Panc1 (cell line): Measurements from ENCODE around the gene MGA.

Source experiments
- CTCF ChIP-seq: fragments of 450-650 bp; IDR thresholded peaks from 2 replicates; pipeline ENCODE4 v1.5.1; 2017; ENCODE audit warnings: mild to moderate bottlenecking
- POLR2AphosphoS5 ChIP-seq: IDR thresholded peaks from 2 replicates; pipeline ENCODE4 v1.6.1; 2012; ENCODE audit warnings: mild to moderate bottlenecking, low read depth, low read length, moderate library complexity
- REST ChIP-seq, 2 experiments: IDR thresholded peaks; 2 replicates each; pipeline ENCODE4 v1.6.1; 2011 to 2012; ENCODE audit warnings: low read depth in 2 of 2, control low read depth in 1 of 2, low read length in 1 of 2, mild to moderate bottlenecking in 1 of 2, moderate library complexity in 1 of 2; ENCODE audit not compliant: insufficient read depth in 1 of 2
- SIN3A ChIP-seq: IDR thresholded peaks from 2 replicates; pipeline ENCODE4 v1.6.1; 2012; ENCODE audit warnings: low read depth, mild to moderate bottlenecking, low read length, moderate library complexity, borderline replicate concordance; ENCODE audit not compliant: insufficient read depth
- TCF7L2 ChIP-seq: IDR thresholded peaks from 2 replicates; pipeline ENCODE4 v1.6.1; 2011; ENCODE audit warnings: mild to moderate bottlenecking, low read depth, low read length, inconsistent platforms

GRCh38 chr15:41735046-41735445, 74.8 kb downstream of the MGA start:
- no peak for TF ChIP-seq CTCF
- no peak for TF ChIP-seq REST (IDR thresholded peaks at IDR 0.05; ENCODE audit: insufficient read depth in 1 of 2, low read depth in 2 of 2, low read length in 1 of 2)
- no peak for TF ChIP-seq SIN3A
- TF ChIP-seq POLR2AphosphoS5, result no peak
- no peak for TF ChIP-seq TCF7L2
